Measurements from ENCODE around the gene EFR3B. TPM values are rescaled to one million over a fixed set of nuclear protein-coding genes. Genes with fewer than 3 reads are reported as not detected.
A peak's percentile ranks its signal among the peaks of the same experiment; 100 is the strongest.

The EFR3B gene
- total RNA-seq, 1 donor from 2014 or later, result 0.30 TPM

- DNase-seq (ENCODE audit: low spot score), result no peak
- ATAC-seq, result no peak
Measured at GRCh38 chr2:25176138-25176537, 134.3 kb downstream of the EFR3B start.

GRCh38 chr2:25176541-25177181, 134.8 kb downstream of the EFR3B start:
- DNase-seq (ENCODE audit: low spot score) (no peak), ATAC-seq (no peak)

- ATAC-seq, result no peak
- DNase-seq (ENCODE audit: low spot score), result no peak
Measured at GRCh38 chr2:25177211-25177611, 135.3 kb downstream of the EFR3B start.

- DNase-seq (ENCODE audit: low spot score), result no peak
- no peak for ATAC-seq
Measured at GRCh38 chr2:25178976-25179375, 137.1 kb downstream of the EFR3B start.

- no peak for ATAC-seq
- no peak for DNase-seq (ENCODE audit: low spot score)
Measured at GRCh38 chr2:25184254-25184653, 142.4 kb downstream of the EFR3B start.

- no peak for DNase-seq (ENCODE audit: low spot score)
- ATAC-seq, result no peak
Measured at GRCh38 chr2:25187729-25188350, 146.0 kb downstream of the EFR3B start.

GRCh38 chr2:25188405-25188804, 146.5 kb downstream of the EFR3B start:
- ATAC-seq, result no peak
- DNase-seq (ENCODE audit: low spot score), result no peak

GRCh38 chr2:25190536-25190935, 148.7 kb downstream of the EFR3B start:
- no peak for DNase-seq (ENCODE audit: low spot score)
- ATAC-seq, result no peak

- DNase-seq (ENCODE audit: low spot score), result no peak
- no peak for ATAC-seq
Measured at GRCh38 chr2:25194576-25195122, 152.8 kb downstream of the EFR3B start.

GRCh38 chr2:25197336-25198208, 155.7 kb downstream of the EFR3B start:
- DNase-seq (ENCODE audit: low spot score), result no peak
- no peak for ATAC-seq

- ATAC-seq, result no peak
- no peak for DNase-seq (ENCODE audit: low spot score)
Measured at GRCh38 chr2:25198209-25198525, 156.3 kb downstream of the EFR3B start.

- ATAC-seq (no peak), DNase-seq (ENCODE audit: low spot score) (no peak)
Measured at GRCh38 chr2:25198576-25198975, 156.7 kb downstream of the EFR3B start.

- DNase-seq (ENCODE audit: low spot score) (no peak), ATAC-seq (no peak)
Measured at GRCh38 chr2:25201265-25201664, 159.4 kb downstream of the EFR3B start.

- no peak for ATAC-seq
Measured at GRCh38 chr2:25201794-25202193, 159.9 kb downstream of the EFR3B start.

GRCh38 chr2:25202275-25202674, 160.4 kb downstream of the EFR3B start:
- DNase-seq (ENCODE audit: low spot score) (no peak), ATAC-seq (no peak)

More at GRCh38 chr2:25201794-25202193, 159.9 kb downstream of the EFR3B start:
- DNase-seq (ENCODE audit: low spot score), result no peak

GRCh38 chr2:25204190-25204838, 162.4 kb downstream of the EFR3B start:
- ATAC-seq, result peak; percentile 40
- DNase-seq (ENCODE audit: low spot score), result no peak

GRCh38 chr2:25207078-25207545, 165.2 kb downstream of the EFR3B start:
- DNase-seq (ENCODE audit: low spot score) (no peak), ATAC-seq (no peak)
